Urothelium cell line (cell line): ENCODE data around the gene TMEM237.
"Not testable (repeated sequence)": the region's sequence is repeated elsewhere in the genome, so short reads cannot be mapped to it uniquely, and the experiment has no call there.

Experiments
- DNase-seq: peaks from one replicate; pipeline ENCODE4 v3.0.0; 2011; ENCODE audit warnings: low spot score, mixed read lengths
- FAIRE-seq: peaks from 2 replicates; lab custom pipeline; 2011; peaks lifted over from hg19 to GRCh38; lab: Jason Lieb, UNC

The TMEM237 gene, protein sequence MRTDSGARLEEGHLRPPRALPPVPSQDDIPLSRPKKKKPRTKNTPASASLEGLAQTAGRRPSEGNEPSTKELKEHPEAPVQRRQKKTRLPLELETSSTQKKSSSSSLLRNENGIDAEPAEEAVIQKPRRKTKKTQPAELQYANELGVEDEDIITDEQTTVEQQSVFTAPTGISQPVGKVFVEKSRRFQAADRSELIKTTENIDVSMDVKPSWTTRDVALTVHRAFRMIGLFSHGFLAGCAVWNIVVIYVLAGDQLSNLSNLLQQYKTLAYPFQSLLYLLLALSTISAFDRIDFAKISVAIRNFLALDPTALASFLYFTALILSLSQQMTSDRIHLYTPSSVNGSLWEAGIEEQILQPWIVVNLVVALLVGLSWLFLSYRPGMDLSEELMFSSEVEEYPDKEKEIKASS

DNA sequence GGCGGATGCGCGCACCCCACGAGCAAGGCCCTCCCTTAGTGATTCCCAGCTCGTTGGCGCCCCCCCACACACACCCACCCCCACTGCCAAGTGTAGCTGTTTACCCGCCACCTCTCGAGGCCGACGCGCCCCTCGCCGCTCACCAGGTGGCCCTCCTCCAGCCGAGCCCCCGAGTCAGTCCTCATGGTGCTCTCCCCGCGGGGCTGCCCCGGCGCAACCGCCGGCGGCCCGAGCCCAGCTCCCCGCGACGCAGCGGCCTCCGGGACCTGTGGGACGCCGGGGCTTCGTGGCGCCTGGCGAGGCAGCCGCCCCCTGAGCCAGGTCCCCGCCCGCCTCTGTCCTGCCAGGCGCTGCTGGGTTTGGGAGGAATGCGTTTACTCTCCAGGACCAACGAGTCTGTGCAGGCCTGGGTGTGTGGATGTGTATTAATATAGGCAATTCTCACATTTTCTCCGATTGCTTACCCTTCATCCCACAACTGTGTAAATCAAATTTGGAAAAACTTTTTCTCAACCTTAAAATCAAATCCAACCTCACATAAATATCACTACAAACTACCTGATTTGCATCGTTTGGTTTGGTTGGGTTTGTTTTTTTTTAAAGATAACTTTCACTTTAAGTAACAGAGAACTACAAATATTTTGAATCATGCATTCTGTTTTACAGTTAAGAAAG, at the start of gene TMEM237:
TMEM237 (minus strand) TSS at position 288 of the 675 bp plus-strand sequence; CDS start at position 185, 103 bp downstream.
- peak; percentile 68 for DNase-seq
- no peak for FAIRE-seq

DNA sequence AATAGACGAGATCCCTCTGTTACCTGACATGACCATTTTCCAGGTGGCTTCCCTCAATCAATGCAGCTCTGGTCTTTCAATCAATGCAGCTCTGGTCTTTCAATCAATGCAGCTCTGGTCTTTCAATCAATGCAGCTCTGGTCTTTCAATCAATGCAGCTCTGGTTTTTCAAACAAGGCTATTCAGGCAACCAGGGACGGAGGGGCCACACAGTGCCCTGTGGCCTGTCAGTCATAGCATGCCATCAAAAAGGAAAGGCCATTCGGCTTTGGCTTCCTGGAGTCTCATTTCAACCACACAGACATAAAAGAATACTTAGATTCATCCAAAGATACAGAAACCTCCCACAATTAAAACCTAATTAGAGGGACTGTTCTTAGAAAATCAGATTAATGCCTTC, 41.9 kb upstream of the TMEM237 start:
- no peak for FAIRE-seq
- no peak for DNase-seq

DNA sequence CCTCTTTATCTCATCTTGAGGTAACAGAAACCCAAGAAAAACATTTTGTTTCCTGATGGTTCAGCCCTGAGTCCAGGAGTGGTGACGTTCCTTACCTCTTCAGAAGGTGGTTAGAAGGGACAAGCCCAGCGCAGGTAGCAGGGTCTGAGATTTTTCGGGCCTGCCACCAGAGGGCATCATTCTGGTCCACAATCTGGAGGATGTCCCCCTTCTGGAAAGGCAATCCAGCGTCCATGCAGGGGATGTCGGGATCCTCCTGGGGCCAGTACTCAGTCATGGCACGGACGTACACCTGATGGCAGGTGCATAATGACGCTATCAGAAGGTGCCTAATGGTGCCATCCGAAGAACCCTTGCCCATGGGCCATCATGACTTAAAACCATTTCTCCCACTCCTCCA, 37.4 kb upstream of the TMEM237 start:
- no peak for FAIRE-seq
- peak; percentile 53 for DNase-seq

DNA sequence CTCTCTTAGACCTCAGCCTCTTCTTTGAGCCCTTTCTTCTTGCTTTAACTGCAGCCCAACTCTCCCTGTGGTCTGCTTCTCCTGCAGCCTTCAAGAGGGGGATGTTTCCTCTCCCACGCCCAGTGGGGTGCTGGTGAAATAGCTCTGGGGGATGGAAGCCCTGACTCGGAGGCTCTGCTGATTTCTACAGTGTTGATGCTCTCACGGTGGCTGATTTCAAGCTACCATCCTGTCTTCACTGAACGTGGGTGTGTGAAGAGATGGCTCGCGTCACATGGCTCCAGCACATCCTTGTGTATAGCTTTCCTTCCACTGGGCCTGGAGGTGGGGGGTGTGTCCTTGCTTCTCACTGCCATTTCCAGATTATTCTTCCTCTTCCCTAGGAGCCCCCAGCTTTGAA, 35.1 kb upstream of the TMEM237 start:
- DNase-seq, result no peak
- FAIRE-seq, result no peak

DNA sequence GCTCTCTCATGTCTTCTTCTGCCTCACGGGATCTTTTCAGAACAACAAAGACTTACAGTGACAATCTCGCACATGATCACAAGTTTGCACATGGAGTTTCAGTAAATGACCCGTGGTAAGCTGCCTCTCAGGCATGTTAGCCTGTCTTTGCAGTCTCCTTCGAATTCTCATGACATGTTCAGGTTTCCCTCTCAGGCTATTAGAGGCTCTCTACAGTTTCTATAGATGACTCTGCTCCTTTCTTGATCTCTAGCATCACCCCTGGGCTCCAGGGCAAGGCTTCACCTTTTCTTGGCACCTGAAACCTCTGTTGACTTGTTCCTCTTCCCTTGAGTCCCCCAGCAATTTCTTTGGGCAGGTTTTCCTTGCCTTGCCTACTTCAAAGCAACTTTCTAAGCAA, 32.2 kb upstream of the TMEM237 start:
- no peak for DNase-seq
- no peak for FAIRE-seq

DNA sequence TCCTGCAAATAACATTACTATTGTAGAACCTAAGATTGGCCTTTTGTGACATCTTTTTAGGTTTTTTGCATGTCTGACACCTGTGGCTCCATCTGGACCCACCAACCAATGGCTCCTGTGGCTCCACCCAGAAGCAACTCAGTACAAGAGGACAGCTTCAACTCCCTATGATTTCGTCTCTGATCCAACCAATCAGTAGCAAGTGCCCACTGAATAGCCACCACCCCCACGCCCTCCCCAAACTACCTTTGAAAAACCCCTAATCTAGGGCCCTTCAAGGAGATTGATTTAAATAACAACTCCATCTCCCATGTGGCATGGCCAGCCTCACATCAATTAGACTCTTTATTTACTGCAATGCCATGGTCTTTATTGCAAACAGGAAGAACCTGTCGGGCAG, 31.5 kb upstream of the TMEM237 start:
- DNase-seq (no peak), FAIRE-seq (no peak)

DNA sequence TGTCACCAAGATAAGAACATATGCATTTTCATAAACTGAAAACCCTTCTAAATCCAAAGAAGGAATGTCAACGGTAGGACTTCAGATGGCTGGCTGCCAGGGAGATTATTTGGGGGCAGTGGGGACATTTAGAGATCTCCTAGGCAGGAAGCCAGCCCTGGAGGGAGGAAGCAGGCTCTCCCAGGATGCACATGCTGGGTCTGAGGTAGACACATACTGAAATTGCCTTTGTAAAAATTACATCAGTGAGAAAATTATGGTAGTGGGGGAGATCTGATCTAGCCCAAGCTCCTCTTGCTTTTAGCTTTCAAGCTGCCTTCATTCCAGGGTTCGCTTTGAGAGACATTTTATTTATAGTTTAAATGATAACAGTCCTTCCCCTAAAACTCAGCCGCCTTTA, 31.0 kb upstream of the TMEM237 start:
- DNase-seq (no peak), FAIRE-seq (no peak)

DNA sequence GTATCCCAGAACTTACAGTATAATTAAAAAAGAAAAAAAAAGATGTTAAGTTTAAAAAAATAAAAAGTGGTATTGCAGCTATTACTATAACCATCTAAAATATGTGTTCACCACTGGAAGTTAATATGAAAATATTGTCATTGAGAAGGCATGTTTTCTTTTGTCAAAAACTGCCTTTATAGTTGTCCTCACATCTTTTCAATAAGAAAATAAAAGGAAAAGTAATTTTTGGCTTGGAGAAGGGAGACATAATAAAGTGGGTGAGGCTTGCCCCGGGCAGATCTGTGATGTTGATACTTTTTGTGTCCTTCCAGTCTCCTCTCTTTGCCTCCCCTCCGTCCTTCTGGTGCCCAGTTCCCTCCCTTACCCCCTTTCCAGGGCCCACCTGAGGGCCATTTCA, 30.2 kb upstream of the TMEM237 start:
- FAIRE-seq (no peak), DNase-seq (no peak)

DNA sequence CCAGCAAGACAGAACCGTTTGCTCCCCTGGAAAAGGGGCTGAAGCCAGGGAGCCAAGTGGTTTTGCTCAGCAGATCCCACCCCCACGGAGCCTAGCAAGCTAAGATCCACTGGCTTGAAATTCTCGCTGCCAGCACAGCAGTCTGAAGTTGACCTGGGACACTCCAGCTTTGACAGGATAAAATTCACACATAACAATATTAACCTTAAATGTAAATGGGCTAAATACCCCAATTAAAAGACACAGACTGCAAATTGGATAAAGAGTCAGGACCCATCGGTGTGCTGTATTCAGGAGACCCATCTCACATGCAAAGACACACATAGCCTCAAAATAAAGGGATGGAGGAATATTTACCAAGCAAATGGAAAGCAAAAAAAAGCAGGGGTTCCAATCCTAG, 27.9 kb upstream of the TMEM237 start:
- not testable (repeated sequence) for DNase-seq, FAIRE-seq

DNA sequence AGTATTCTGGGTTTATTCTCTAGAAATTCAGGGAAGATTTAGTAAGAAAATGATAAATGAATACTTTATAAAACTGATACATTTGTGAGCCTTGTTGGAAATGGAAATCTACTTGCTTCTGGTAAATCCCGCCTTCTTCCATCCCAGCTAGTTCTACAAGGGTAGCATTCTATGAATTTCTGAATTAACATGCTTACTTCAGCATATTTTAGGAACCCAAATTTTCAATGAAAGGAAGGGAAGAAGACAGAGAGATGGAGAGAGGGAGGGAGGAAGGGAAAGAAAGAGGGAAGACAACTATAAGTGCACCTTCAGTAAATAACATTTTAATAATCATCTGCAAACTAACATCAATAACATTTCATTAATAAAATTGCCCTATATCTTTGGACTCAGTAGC, 26.6 kb upstream of the TMEM237 start:
- no peak for FAIRE-seq
- DNase-seq, result no peak

DNA sequence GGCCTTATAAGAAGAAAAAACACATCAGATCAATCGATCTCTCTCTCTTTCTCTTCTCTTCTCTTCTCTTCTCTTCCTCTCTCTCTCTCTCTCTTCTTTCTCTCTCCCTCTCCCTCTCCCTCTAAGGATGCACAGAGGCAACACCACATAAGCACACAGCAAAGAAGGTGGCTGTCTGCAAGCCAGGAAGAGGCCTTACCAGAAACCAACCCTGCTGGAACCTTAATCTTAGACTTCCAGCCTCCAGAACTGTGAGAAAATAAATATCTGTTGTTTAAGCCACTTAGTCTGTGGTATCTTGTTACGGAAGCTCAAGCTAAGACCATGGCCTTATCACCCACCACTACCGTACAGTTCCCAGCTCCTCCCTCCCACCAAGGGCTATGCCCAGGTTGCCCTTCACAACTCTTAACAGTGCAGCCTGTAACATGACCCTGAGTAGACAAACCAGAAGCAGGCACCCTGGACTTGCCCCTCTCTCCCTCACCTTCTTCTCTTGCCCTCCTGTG, 25.2 kb upstream of the TMEM237 start:
- FAIRE-seq (no peak), DNase-seq (no peak)

DNA sequence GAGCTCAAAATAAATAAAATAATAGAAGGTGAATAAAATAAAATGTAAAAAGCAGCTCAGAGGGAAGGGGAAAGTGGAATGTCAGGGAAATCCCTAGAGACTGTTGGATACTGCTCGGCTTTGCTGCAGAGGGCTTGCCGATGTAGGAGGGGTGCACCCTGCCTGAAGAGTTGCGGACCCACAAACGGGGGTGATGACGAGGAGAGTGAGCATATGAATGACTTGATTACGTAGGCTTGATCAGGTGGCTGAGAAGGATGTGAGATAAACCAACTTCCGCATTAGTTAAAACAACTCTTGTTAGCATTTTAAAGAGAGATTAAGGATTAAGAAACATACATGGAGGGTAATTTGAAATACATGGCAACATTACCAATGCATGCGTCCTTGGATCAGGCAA, 21.0 kb upstream of the TMEM237 start:
- no peak for DNase-seq
- FAIRE-seq, result no peak

DNA sequence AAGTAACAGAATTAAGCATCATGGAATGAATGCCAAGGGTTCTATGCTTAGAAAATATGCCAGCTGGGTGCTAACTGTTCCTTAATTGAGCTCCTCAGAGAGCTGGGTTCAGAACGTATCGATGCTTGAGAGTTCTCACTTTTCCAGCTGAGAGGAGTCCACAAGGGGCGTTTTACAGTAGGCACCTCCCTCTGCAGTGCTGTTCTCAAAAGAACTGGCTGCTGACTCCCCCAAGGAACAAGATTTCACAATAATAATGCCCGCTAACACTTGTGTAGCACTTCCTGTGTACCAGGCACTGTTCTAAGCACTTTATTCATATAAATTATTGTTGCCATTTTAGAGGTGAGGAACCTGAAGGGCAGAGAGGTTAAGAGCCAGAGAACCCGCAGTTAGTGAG, 18.1 kb upstream of the TMEM237 start:
- no peak for DNase-seq
- FAIRE-seq, result no peak

DNA sequence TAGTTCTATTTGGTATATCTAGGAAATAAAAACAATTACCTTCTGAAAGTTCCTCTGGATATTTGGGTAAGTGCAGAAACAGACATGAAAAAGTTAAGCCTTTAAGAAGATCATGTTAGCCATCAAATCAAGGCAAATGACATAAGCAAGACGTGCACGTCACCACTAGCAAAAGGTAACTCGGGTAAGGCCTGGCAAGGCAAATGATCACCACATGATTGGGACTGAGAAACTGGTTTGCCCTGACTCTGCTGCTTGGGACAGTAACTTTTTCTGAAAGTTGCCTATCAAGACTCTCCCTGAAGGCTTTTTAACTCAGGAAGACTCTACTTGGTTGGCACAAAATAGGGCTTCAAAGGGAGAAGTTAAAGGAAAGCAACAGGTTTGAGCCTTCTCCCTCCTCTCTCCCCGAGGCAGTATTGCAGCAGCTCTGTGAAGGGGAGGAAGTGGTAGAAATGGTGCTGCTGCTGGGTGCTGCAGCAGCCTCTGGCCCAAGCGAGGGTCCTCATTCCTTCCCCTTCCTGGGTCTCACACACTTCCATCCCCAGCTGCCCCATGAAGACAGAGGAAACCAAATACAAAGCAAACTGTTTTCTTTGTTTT, 17.1 kb upstream of the TMEM237 start:
- FAIRE-seq (no peak), DNase-seq (no peak)

DNA sequence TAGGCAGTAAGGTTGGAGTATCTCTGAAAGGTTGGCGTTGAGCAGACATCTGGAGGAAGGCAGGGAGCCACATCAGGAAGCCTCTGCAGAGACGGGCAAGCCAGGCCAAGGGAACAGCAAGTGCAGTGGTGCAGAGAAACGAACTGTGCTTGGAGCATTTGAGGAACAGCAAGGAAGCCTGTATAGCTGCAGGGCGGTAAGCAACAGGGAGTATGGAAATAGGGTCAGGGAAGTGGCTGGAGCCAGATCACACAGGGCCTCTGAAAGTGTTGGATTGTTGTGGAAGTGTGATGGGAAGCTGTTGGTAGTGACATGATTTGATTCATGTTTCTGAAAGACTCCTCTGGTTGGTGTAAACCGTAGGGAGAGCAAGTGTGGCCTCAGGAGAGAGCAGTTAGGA, 13.4 kb upstream of the TMEM237 start:
- no peak for DNase-seq
- FAIRE-seq, result no peak

DNA sequence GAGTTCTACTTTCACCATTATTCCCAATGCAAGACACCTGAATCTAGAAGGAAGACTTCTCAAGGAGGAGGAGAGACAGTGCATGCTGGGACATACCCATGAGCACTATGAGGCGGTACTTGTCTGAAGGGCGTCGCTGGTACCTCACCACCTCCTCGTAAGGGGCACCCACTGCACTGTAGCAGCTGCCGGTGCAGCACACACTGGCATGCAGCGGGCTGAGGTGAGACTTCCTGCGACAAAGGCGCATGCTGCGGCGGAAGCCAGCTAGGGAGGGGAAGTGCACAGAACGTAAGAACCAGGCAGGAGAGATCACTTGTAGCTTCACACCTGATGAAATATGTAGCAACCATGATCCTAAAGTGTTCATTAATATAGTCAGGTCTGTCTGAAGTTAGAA, 12.8 kb upstream of the TMEM237 start:
- no peak for FAIRE-seq
- no peak for DNase-seq

DNA sequence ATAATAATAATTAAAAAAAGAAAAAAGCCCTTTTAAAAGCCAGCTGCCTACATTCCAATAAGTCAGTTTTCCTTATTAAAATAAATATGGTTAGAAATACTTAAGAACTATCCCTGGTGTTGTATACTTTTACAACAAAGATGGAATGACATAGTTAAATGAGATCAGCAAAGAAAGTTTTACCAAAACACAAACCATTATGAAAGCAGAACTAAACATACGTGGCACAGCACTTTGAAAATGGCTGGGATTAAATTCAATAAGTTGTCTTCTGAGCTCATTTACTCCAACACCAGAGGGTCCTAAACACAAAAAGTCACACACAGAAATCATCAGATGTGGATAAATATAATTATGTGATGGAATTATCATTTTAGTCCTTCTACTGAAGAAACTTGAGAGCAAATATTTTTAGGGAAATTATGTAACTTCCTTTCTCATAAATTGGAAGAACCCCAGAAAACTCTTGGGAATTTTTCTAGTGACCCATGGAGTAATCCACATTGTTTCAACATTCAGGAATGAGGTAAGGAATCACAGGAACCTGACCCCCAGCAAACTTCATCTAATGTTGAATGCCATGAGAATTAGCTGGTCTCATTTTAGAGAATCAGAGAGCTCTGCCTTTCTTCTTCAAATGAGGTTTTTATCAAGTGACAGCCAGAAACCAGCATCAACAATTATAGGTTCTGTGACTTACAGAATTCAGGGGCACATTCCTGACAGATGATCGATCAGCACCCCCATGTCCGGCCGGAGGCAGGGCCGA, 11.5 kb upstream of the TMEM237 start:
- FAIRE-seq (no peak), DNase-seq (no peak)

DNA sequence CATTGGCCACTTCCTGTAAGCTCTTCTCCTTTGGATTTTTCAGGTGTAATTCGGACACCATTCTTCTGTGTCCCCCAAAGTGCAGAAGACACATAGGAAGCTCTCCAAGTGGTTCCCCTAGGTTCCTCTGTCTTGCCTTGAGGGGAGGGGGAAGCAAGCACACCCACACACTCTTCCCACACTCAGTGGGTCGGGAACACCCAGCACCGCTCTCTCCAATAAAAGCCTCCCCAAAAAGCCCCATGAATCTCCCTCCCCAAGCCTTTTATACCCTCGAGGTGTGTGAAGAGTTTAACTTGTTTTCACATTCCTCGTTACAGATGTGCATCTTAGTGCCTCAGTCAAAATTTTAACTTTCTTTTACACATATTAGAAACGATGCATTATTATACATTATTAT, 9.9 kb upstream of the TMEM237 start:
- FAIRE-seq, result no peak
- DNase-seq, result no peak

DNA sequence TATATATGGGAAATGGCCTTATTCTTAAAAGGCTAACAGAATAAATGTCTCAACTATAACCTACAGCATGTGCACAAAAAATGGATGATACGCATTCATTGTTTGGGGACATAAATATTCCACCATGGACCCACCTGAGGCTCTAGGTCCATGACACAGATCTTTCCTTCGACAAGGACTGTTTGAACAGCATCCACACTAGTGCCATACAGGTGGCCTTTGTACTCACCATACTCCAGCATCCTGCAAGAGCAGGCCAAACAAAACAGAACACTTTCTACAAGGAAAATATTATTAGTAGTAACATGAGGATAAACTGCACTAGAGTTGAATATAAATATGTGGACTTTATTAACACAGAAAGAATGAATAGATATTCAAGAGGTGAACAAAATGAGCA, 6.1 kb upstream of the TMEM237 start:
- FAIRE-seq (no peak), DNase-seq (no peak)

DNA sequence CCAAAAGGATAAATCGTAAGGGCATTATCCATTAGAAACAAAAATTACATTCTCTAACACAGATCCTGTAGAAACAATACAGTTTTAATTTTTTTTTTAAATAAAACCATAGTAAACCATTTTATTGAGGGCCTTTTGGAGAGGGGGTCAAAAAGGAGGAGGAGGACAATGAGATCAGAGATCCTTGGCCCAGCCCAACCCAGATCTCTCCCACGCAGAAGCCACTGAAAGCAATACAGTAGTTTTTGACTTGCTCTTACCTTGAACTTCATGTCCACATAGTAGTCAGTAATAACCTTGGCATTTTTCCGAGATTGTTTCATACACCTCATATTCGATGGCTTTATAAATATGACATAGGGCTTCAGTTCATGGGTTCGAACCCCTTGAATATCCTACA, 4.1 kb upstream of the TMEM237 start:
- no peak for FAIRE-seq
- DNase-seq, result no peak

DNA sequence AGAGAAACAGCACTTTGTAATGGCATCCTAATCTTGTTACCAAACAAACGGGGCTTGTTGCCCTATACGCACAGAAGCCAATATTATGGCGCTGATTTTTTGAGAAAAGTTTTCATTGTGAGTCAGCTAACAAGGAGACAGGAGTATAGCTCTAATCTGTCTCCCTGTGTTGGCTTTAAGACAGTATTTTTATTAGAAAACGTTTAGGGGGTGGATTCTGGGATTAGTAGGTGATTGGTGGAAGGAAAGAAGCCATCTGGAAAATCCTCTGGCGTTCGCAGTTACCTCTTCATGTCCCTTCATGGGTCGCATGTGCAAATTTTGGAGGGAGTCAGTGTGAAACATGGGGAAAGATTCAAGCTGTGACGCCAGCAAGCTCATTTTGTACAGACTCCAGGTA, 698 bp upstream of the TMEM237 start:
- no peak for DNase-seq
- no peak for FAIRE-seq
